ENCODE results near the gene GRM2. TPM values are rescaled to one million over a fixed set of nuclear protein-coding genes. Genes with fewer than 3 reads are reported as not detected.

GRM2 gene
- total and polyA plus RNA-seq, 10 of the 15 experiments (the other 5 are each of a cell fraction or from before 2014, with no cell fraction given) = 0.01 to 0.14 (median 0.06) TPM; not detected in 5

DNA sequence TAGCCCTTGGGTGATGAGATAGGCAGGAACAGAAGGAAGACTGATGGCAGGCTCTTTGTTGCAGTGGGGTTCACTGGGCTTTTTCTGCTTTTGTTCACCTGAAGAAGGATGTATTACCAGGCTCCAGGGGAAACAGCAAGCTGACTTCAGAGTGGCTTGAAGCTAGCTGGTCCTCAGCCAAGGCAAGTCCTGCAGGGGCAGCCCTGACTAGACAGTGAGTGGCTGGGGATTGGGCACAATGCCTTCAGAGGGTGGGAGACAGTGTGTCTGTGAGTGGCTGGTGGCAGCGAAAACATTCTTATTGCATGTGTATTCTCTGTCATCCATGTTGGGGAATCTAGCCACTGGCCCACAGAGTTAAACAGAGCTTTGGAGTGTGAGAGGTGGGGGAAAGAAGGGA is 38.1 kb upstream of the GRM2 start (continued):
- TF ChIP-seq PRDM15 (CRISPR knock-in tag; IDR thresholded peaks at IDR 0.05) = no peak
- no peak for TF ChIP-seq NR2F1 (conservative IDR thresholded peaks at IDR 0.05)
- no peak for TF ChIP-seq GATAD2B (conservative IDR thresholded peaks at IDR 0.05; ENCODE audit: low read depth)
- no peak for TF ChIP-seq SIX5 (IDR thresholded peaks at IDR 0.05; ENCODE audit: low read depth, low read length, severe bottlenecking)

DNA sequence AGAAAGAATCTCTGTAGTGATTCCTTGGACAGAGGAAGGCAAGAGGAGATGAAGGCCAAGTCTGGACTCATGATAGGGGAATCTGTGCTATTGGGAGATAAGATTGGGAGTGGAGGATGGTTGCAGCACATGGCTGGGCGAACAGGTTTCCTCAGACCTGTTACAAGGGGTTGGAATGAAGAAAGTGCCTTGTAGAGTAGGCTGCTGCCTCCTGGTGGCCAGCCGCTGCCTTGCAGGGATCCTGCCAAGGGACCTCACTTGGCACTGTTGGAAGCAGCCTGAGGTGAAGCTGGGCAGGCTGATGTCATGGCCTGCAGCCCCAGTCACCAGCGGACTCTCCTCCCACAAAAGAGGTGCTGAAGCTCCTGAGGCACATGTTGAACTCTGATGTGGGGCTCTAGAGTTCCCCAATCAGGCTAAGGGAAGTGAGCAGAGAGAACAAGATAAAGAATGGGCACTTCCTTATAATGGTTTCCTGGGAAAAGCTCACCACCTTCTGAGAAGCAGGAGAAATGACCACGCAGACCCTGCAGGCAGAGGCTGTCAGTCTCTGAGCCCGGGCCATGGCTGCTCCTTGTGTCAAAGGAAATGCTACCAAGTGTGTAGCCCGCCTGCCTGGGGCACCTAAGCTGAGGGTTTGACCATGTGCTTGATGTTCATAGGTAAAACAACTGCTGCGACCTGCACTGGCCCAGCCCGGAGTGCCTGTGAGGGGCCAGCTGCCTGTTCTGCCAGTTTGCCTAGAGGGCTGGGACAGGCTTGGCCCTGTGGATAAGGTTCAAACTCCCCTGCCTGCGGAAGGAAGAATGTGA is 37.4 kb upstream of the GRM2 start:
- BruUV-seq (replicated peaks) = no TSS peak
- Histone ChIP-seq H3K9ac (ENCODE audit: control insufficient read depth, insufficient read depth, low read length) (no peak overlapping the region), H3K4me2 (ENCODE audit: control insufficient read depth, insufficient read depth) (no peak overlapping the region), H3K27me3 (replicated peaks in 1 of 2; ENCODE audit: control insufficient read depth in 2 of 2, insufficient read depth in 2 of 2, low read length in 1 of 2) (no peaks in the 10 kb centered on the region), H4K20me1 (ENCODE audit: control insufficient read depth, insufficient read depth) (peaks cover 3% of the 10 kb centered on the region; the same call in 1 of the 2 replicates), H3K9me3 (replicated peaks; ENCODE audit: control insufficient read depth, insufficient read depth, low read length) (no peaks in the 10 kb centered on the region), H3K4me1 (ENCODE audit: control insufficient read depth, insufficient read depth, low read length) (peaks cover 22% of the 10 kb centered on the region), H3K4me3 (no peak overlapping the region), H3K79me2 (ENCODE audit: control insufficient read depth, insufficient read depth, low read length) (peaks cover 19% of the 10 kb centered on the region), H3K36me3 (ENCODE audit: control insufficient read depth in 2 of 2, insufficient read depth in 2 of 2, low read length in 1 of 2) (no peaks in the 10 kb centered on the region; a peak in 2 of 4 replicates), H2AFZ (ENCODE audit: control insufficient read depth, low read depth, low read length) (no peak overlapping the region), H3K27ac (ENCODE audit: control insufficient read depth, insufficient read depth) (no peak overlapping the region)
- RAD21 ChIA-PET (ENCODE audit: unreplicated experiment) = interaction anchor here (0.6 to 9.9 kb wide), 8 partner anchors 10 to 284 kb away, joined by 3 to 189 read pairs (median 3); partner anchors contain the start of genes DCAF1 and MANF
- intact Hi-C loops (cut with micrococcal nuclease; ENCODE audit: unreplicated experiment) = loop anchor here (1.0 to 5.0 kb wide), 3 partner anchors 13 to 282 kb away; partner anchors contain the start of gene MANF
- no peak for DNase-seq (ENCODE audit: low read depth, low spot score)
- in situ Hi-C loops (cut with MboI) = no loop called here
- CTCF ChIA-PET = interaction anchor here (0.7 to 14.0 kb wide), 32 partner anchors 8 to 282 kb away, joined by 3 to 331 read pairs (median 4); partner anchors contain the start of gene DCAF1
- WGBS (ENCODE audit: insufficient coverage, insufficient replicate concordance, low lambda C conversion rate, missing lambda C conversion rate) = 21% methylated on average over 9 of the region's 9 CpGs
- ATAC-seq = peak; percentile 37
- peak; percentile 88 for FAIRE-seq
- SMC1A ChIA-PET (ENCODE audit: uncharacterized antibody, unreplicated experiment) = interaction anchor here (0.6 to 8.7 kb wide), 10 partner anchors 12 to 281 kb away, joined by 3 to 168 read pairs (median 5); partner anchors contain the start of gene DCAF1
- POLR2A ChIA-PET = interaction anchor here (1.6 to 7.5 kb wide), 4 partner anchors 11 to 284 kb away, joined by 5 to 105 read pairs (median 8); partner anchors contain the start of genes DCAF1 and MANF
- TF ChIP-seq ZNF622 (IDR thresholded peaks at IDR 0.05) = no peak
- TF ChIP-seq ATF7 (IDR thresholded peaks at IDR 0.05; ENCODE audit: low read depth) = no peak
- TF ChIP-seq CHD2 (IDR thresholded peaks at IDR 0.05; ENCODE audit: borderline replicate concordance, low read depth, low read length) = no peak
- no peak for TF ChIP-seq MEF2A (IDR thresholded peaks at IDR 0.05; ENCODE audit: insufficient read depth, low read depth, low read length)
- no peak for TF ChIP-seq SREBF1 (IDR thresholded peaks at IDR 0.05; ENCODE audit: low read length)
- TF ChIP-seq, protein P1, sequence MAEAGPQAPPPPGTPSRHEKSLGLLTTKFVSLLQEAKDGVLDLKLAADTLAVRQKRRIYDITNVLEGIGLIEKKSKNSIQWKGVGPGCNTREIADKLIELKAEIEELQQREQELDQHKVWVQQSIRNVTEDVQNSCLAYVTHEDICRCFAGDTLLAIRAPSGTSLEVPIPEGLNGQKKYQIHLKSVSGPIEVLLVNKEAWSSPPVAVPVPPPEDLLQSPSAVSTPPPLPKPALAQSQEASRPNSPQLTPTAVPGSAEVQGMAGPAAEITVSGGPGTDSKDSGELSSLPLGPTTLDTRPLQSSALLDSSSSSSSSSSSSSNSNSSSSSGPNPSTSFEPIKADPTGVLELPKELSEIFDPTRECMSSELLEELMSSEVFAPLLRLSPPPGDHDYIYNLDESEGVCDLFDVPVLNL (IDR thresholded peaks at IDR 0.05; ENCODE audit: low read depth, low read length) = no peak
- no peak for TF ChIP-seq RFX5 (IDR thresholded peaks at IDR 0.05; ENCODE audit: low read depth, low read length)
- no peak for TF ChIP-seq KLF5 (IDR thresholded peaks at IDR 0.05; ENCODE audit: partially characterized antibody)
- TF ChIP-seq POU2F2 (IDR thresholded peaks at IDR 0.05; ENCODE audit: borderline replicate concordance, low read depth, low read length) = 0 out of 3 replicates have a peak, but pooled peaks have one; percentile 27
- 0 out of 2 replicates have a peak, but pooled peaks have one; percentile 18 for TF ChIP-seq IKZF1 (conservative IDR thresholded peaks at IDR 0.05)
- TF ChIP-seq BMI1 (IDR thresholded peaks at IDR 0.05; ENCODE audit: borderline replicate concordance) = no peak
- no peak for TF ChIP-seq STAT3 (IDR thresholded peaks at IDR 0.05; ENCODE audit: low read depth, low read length)
- peak; percentile 86 for TF ChIP-seq SMC3 (IDR thresholded peaks at IDR 0.05; ENCODE audit: borderline replicate concordance, low read length)
